Transverse colon (tissue), 4 donors: ENCODE measurements around the gene PTTG2. TPM values are rescaled to one million over a fixed set of nuclear protein-coding genes. Genes with fewer than 3 reads are reported as not detected.
A peak's percentile ranks its signal among the peaks of the same experiment; 100 is the strongest.
"Not testable (repeated sequence)": the region's sequence is repeated elsewhere in the genome, so short reads cannot be mapped to it uniquely, and the experiment has no call there.

ENCODE experiments used
- DNase-seq: peaks from one replicate; pipeline ENCODE4 v3.0.0-alpha.2; 2019
- H3K27ac ChIP-seq, 4 donors: fragments of 200-600 bp; sonication (generic); 2 replicates each; pipeline ENCODE4 v1.5.1; 2016 to 2018; ENCODE audit warnings: inconsistent platforms in 4 of 4
- H3K27me3 ChIP-seq: fragments of 200-600 bp; sonication (generic); 2 replicates; pipeline ENCODE4 v1.5.1; 2017; ENCODE audit warnings: inconsistent platforms
- H3K36me3 ChIP-seq, 4 donors: fragments of 200-600 bp; sonication (generic); 2 replicates each; pipeline ENCODE4 v1.5.1; 2017 to 2019; ENCODE audit warnings: inconsistent platforms in 4 of 4
- H3K4me1 ChIP-seq, 4 donors: fragments of 200-600 bp; sonication (generic); 2 replicates each; pipeline ENCODE4 v1.5.1; 2017 to 2020; ENCODE audit warnings: inconsistent platforms in 4 of 4
- H3K4me3 ChIP-seq, 4 donors: fragments of 200-600 bp; sonication (generic); 1 replicate in 1 of 4; 2 replicates in 3 of 4; pipeline versions ENCODE4 v1.5.1 to v1.6.1; 2017 to 2019; ENCODE audit warnings: inconsistent platforms in 4 of 4
- H3K9me3 ChIP-seq, 2 donors: fragments of 200-600 bp; sonication (generic); 2 replicates each; pipeline ENCODE4 v1.5.1; 2017 to 2019; ENCODE audit warnings: inconsistent platforms in 2 of 2
- CTCF ChIP-seq, 5 experiments: fragments of 200-600 bp in 3 of 5; fragments of 450-650 bp in 2 of 5; sonication (generic) in 3 of 5; IDR thresholded peaks; 1 replicate in 2 of 5; 2 replicates in 3 of 5; pipeline ENCODE4 v1.5.1; 2016 to 2017; ENCODE audit warnings: antibody characterized with exemption in 5 of 5, inconsistent platforms in 3 of 5, mild to moderate bottlenecking in 2 of 5, moderate library complexity in 1 of 5
- EP300 ChIP-seq: sonication (generic); formaldehyde crosslinking; IDR thresholded peaks from one replicate; pipeline ENCODE4 v1.6.1; 2017; ENCODE audit warnings: antibody characterized with exemption, low read depth
- POLR2A ChIP-seq: fragments of 450-650 bp; IDR thresholded peaks from one replicate; pipeline ENCODE4 v1.6.1; 2016; ENCODE audit warnings: antibody characterized with exemption, mild to moderate bottlenecking, moderate library complexity
- POLR2AphosphoS5 ChIP-seq, 3 donors: sonication (generic); formaldehyde crosslinking; IDR thresholded peaks; one replicate each; pipeline ENCODE4 v1.6.1; 2016; ENCODE audit warnings: antibody characterized with exemption in 3 of 3
- WGBS, 2 donors: methylation state at CpG; one replicate each; pipeline ENCODE4 v1.1.5; 2018; ENCODE audit warnings: low coverage in 1 of 2; 5-methylcytosine and 5-hydroxymethylcytosine counted together
- in situ Hi-C, 4 donors: fragments of 200-750 bp; cut with MboI; loops; one replicate each; pipeline versions ENCODE4 v1.15.0 to v1.15.1; 2017; ENCODE audit warnings: low sequenced_read_pairs in 3 of 4, low pct_ligation_motif_present in 1 of 4, low pct_unique_long_range_greater_than_20kb in 1 of 4
- intact Hi-C: fragments of 100-400 bp; cut with DNase I; formaldehyde crosslinking; loops from one replicate; pipeline ENCODE4 v1.15.1; 2023; ENCODE audit warnings: low total_unique reads
- total RNA-seq, 4 donors: library from RNA; depleted of rRNA; stranded (reverse); fragments of >200 nt; gene quantifications; one replicate each; pipeline ENCODE4 v1.1.0, GENCODE V29; 2016

The PTTG2 gene
- total RNA-seq, 4 donors from 2014 or later = 2.6 to 3.8 TPM; not detected in 2

- Histone ChIP-seq H3K27ac (peak overlapping the region; percentile 41 to 76 (median 62)), H3K27me3 (no peaks in the 10 kb centered on the region), H3K36me3 (no peaks in the 10 kb centered on the region), H3K4me3 (no peak overlapping the region), H3K4me1 (peaks cover 4 to 35% (median 12%) of the 10 kb centered on the region in 4 donors), H3K9me3 (no peaks in the 10 kb centered on the region)
- no peak for TF ChIP-seq POLR2A
- TF ChIP-seq CTCF (IDR thresholded peaks at IDR 0.05) = no peak
- TF ChIP-seq POLR2AphosphoS5 (IDR thresholded peaks at IDR 0.05) = no peak
- no peak for DNase-seq
- in situ Hi-C loops (no loop called here), intact Hi-C loops (loop anchor here (10.0 kb wide), 1 partner anchor 54 kb away; no protein-coding TSS in a partner anchor)
- 92 to 94% methylated on average over 3 to 4 of the region's 4 CpGs for WGBS, 2 donors
Observed at GRCh38 chr4:37971202-37971601, 11.0 kb downstream of the PTTG2 start.

- intact Hi-C loops = loop anchor here (10.0 kb wide), 1 partner anchor 51 kb away; no protein-coding TSS in a partner anchor
- 77 to 92% methylated on average over 3 of the region's 3 CpGs for WGBS, 2 donors
- no peak for DNase-seq
Observed at GRCh38 chr4:37973441-37973840, 13.2 kb downstream of the PTTG2 start.

GRCh38 chr4:37975321-37975822, 15.2 kb downstream of the PTTG2 start:
- H3K9me3 ChIP-seq, DNase-seq, H3K27me3 ChIP-seq, H3K4me3 ChIP-seq, in situ Hi-C loops, H3K36me3 ChIP-seq: not testable (repeated sequence)
- intact Hi-C loops = loop anchor here (10.0 kb wide), 1 partner anchor 49 kb away; no protein-coding TSS in a partner anchor
- Histone ChIP-seq H3K27ac (peak overlapping the region in 1 of 4 donors; percentile 18), H3K4me1 (peaks cover 6 to 41% (median 38%) of the 10 kb centered on the region in 4 donors)
- WGBS, 2 donors = 85 to 93% methylated on average over 6 to 13 of the region's 13 CpGs

More at GRCh38 chr4:37973441-37973840, 13.2 kb downstream of the PTTG2 start:
- Histone ChIP-seq H3K27me3 (no peaks in the 10 kb centered on the region), H3K9me3 (no peaks in the 10 kb centered on the region), H3K4me3 (no peak overlapping the region), H3K27ac (no peak overlapping the region), H3K36me3 (no peaks in the 10 kb centered on the region), H3K4me1 (peaks cover 4 to 31% (median 22%) of the 10 kb centered on the region in 4 donors)
- in situ Hi-C loops = no loop called here
- TF ChIP-seq EP300 (no peak), CTCF (IDR thresholded peaks at IDR 0.05) (no peak)

- no peaks in the 10 kb centered on the region for H3K9me3 ChIP-seq
- 10 to 34% methylated on average over 3 of the region's 3 CpGs for WGBS, 2 donors
- no peaks in the 10 kb centered on the region for H3K27me3 ChIP-seq
- intact Hi-C loops = loop anchor here (2.0 to 10.0 kb wide), 2 partner anchors 48 to 86 kb away; partner anchors contain the start of gene TBC1D1
- peaks cover 4 to 42% (median 37%) of the 10 kb centered on the region in 4 donors for H3K4me1 ChIP-seq
- peak overlapping the region; percentile 94 to 98 (median 96) for H3K27ac ChIP-seq
- peak overlapping the region; percentile 1 to 92 (median 60) for H3K4me3 ChIP-seq
- in situ Hi-C loops = no loop called here
- H3K36me3 ChIP-seq = no peaks in the 10 kb centered on the region
- peak; percentile 49 for TF ChIP-seq POLR2A
- peak in 2 of 3 donors; percentile 22 to 28 for TF ChIP-seq POLR2AphosphoS5 (IDR thresholded peaks at IDR 0.05)
- TF ChIP-seq CTCF (IDR thresholded peaks at IDR 0.05) = no peak
- DNase-seq = no peak
Observed at GRCh38 chr4:37976507-37976906, 16.3 kb downstream of the PTTG2 start.
